HG02642 (cell line): ENCODE data around the gene CASQ2.

Experiments
- ATAC-seq: cut with Tn5 transposase; IDR thresholded peaks from one replicate; pipeline ENCODE4 v1.9.1; 2021; ENCODE audit warnings: mild to moderate bottlenecking; ENCODE audit not compliant: unreplicated experiment, poor library complexity

The CASQ2 gene

DNA sequence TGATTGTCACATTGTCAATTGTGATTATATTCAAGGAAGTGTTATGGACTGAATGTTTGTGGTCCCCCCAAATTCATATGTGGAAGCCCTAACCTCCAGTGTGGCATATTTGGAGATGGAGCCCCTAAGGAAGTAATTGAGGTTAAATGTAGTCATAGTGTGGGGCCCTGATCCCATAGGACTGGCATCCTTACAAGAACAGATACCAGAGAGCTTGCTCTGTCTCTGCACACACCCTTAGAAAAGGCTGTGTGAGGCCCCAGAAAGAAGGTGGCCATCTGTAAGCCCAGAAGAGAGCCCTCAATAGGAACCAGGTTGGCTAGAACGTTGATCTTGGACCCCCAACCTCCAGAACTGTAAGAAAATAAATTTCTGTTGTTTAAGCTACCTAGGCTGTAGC, 98.6 kb downstream of the CASQ2 start:
- no peak for ATAC-seq

DNA sequence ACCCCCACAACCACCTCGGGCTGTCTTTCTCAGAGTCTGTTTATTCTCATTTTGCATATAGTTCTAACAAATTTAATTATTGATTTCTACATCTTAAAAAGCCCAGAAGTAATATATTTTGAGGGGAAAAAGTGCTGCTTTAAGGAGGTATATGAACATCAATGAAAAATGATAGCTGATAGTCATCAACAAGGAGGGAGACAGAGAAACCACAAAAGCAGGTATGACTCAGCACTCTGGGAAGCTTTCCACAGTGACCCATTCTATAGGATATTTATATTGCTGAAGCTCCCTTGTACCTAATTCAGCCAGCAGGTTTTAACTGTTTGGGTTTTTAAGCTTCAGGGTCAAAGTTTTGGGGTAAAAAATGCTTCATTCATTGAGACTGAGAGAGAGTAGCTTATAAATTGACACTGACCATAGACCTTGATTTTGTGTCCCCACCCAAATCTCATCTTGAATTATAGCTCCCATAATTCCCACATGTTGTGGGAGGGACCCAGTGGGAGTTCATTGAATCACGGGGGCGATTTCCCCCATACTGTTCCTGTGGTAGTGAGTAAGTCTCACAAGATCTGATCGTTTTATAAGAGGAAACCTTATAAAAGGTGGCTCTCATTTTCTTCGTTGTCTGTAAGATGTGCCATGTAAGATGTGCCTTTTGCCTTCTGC, 99.4 kb downstream of the CASQ2 start:
- no peak for ATAC-seq

DNA sequence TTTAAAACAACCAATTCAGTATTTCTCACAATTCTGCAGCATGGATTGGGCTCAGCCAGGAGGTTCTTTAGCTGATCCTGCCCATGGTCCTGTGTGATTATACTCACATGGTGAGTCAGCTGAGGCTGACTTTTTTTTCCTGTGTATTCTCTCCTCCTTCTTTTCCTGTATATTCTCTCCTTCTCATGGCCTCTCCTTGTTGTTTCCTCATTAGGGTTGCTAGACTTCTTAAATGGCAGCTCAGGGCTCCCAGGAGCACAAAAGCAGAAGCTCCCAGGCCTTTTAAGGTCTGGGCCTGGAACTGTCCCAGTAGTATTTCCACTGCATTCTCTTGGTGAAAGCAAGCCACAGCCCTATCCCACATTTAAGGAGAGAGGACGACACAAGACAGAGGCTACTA, 99.9 kb downstream of the CASQ2 start:
- ATAC-seq, result no peak

DNA sequence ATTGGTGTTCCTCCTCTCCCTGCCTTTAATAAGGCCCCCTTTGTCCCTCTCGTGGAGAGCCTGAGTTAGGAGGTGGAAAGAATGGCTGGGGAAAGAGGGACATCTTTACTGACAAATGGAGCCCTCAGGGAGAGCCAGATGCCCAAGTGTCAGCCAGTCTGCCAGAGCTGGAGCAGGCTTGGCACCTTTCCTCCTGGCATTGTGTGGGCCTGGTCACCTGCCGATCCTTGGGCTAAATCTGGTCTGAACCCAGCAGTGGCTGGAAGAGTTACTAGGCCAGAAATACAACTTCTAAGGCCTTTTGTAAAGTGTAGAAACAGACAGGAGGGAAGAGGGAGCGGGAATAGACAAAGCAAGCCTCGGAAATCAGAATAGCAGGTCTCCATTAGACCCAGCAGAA, 101.8 kb downstream of the CASQ2 start:
- ATAC-seq, result no peak

DNA sequence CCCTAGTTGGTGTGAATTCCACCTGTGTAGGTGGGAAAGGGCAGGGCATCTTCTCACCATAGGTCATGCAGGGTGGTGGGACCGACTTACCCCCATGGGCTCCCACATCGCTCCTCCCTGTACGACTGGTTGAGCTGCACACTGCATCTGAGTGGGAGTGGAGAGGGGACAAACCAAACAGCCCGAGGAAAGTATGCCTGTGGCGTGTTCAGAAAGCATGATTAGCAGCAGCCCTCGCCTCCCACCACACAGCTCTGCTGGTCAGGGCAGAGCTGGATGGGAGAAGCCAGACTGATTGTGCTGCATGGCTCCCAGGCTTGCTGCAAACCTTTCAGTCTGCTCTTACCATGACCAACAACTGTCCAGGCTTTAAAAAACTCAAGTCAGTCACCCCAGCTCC, 102.3 kb downstream of the CASQ2 start:
- no peak for ATAC-seq

DNA sequence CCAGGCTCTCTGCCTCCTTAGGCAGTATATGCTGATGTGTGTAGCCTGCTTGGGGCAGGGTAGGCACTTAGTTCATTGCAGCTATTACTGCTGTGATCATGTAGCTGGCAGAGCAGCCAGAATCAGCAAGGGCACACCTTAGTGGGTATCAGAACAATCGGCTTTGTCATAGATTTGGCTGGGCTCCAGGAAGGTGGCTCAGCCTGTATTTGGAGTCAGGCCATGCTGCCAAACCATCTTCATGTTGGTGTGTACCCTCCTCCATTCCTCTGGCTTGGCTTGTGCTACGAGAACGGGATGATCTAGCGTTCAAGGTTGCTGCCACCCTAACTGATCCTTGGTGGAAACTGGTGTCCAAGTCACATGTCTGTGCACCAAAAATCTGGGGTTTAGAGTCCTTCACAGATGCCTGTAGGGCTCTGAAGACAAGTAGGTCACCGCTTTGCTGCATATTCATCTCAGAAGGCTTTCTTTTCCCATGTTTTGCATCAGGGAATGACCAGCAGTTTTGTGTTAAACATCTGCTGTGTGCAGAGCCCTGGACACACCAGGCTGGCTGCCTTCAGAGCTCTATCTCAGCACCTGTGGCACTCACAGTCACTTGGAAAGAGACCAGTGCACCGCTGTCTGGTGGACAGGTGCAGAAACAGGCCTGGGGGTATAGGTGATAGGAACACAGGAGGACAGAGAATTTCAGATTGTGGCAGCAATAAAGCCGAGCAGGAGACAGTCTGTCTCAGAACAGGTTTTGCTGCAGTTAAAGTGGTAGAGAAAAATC, 103.0 kb downstream of the CASQ2 start:
- ATAC-seq, result no peak

DNA sequence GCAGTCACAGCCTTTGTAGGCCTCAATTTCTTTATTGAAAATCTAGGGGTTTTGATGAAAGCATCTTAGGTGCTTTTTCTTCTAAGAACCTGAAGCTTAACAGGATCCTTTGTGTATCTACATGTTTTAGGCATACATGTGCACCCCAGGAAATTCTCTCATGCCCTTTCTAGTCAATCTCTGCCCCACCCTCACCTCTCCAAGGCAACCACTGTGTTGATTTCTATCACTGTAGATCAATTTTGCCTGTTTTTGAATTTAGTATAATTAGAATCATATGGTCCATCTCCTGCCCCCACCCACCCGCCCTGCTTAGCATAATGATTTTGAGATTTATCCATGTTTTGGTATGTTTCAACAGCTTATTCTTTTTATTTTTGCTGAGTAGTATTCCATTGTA, 107.4 kb downstream of the CASQ2 start:
- no peak for ATAC-seq

DNA sequence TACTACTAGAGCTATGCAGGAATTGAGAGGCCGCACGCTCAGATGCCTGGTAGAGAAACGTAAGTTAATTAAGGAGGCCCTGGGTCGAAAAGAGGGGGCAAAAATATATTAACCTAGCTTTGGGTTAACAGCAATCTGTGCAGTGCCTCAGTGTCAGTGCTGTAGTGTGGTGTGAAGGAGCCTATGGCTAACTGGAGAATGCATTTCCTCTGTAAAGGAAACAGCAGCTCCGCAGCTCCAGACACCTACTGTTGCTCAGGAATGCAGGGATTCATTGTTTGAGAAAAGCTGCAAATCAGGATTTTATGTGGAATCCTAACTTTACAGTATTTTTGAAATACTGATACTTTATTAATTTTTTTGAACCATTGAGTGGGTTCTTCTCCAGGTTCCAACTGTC, 108.4 kb downstream of the CASQ2 start:
- ATAC-seq, result no peak

DNA sequence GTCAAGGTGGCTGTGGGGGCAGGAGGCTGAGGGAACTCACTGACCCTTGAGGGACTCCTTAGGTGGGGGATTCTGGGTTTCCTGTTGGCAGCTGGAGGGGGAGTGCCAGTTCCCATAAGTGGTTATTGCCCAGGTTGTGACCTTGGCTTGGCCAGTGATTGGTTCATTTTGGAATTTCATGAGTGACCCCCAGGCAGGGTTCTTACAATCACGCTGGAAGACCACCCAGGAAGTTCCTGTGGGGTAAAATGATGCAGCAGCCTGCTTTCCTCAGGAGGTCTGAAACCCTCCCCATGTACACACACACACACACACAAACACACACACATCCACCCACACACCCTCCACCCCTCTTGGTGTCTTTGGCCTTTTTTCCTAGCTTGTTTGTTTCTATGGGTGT, 109.9 kb downstream of the CASQ2 start:
- ATAC-seq, result no peak

DNA sequence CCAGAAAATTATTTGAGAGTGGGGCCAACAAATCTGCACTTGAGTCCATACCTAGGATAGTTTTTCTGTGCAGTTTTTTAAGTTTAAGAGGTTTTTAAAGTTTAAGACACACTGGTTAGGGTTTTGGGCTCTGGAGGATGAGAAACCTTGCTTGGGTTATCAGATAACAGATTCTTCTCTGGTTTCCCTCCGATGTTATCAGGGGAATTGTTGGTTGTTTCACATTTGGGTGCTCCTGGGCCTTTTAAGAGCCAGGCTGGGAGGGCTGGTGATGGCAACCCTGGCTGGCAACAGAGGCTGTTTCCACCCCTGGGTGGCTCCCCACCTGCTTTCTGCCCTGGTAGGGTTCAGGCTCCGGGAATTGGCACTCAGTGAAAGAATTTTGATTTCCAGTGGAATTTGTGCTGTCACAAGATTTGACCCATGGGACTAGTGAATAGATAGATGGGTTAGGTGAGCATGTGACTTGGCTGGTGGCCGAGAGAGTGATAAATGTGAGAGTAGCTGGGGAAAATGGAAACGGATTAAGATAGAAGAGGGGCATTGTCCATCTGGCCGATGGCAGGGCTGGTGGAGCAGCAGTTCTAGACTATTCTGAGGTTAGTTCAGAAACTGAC, 111.9 kb downstream of the CASQ2 start:
- no peak for ATAC-seq

DNA sequence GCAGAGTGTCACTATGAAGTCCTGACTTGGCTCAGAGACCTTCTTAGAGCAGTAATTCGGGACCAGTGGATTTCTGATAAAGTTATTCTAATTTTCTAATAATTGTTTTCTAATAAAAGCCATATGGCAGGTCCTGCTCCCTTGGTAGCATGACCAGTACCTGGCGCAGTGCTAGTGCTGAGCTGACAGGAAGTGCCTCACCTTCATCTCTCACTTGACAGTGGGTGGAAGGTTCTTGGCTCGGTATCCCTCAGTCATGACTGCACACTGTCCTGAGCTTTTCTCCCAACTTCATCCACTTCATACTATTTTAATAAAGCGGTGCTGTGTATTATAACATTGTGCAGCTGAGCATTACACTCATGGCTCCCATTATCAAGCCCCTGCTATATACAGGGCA, 112.6 kb downstream of the CASQ2 start:
- no peak for ATAC-seq

DNA sequence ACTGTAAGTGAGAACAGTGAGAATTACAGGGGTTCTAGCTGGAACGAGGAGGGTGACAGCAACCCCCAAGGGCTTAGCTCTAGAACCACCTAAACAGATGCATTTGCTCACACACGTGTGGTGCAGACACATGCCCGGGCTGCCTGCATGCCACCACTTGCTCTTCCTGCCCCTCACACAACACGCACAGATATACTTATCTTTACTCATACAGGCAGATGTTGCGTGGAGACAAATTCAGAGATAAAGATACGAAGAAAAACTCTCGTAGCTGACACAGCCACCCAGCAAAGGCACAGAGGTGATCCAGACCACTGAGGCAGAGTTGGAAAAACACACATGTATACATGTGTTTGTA, 113.2 kb downstream of the CASQ2 start:
- ATAC-seq, result no peak

DNA sequence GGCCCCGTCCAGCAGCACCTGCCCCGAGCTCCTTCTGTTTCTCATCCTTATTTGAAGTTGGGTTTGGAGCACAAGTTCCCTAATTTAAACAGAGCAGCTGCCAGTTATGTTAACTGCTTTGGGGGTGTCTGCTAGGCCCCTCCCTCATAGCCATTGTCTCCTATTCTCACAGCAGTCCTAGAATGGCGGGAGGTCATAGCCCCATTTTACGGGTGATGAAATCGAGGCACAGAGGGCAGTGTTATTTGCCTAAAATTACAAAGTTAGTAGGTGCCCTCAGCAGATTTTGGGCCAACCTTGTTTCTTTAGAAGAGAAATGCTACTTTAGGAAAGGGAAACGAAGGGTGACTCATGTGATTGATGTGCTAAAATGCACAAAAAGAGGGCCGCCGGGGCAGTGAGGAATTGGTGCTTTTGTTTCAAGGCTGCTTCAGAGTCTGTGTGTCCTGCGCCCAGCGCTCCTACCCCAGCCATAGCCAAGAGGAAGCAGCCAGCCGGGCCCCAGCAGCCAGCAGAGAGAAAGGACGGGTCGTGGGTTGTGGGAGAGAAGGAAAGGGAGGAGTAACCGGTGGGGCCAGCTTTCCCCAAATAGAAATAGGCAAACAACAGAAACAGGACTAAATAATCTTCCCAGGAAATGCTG, 113.7 kb downstream of the CASQ2 start:
- ATAC-seq, result no peak

DNA sequence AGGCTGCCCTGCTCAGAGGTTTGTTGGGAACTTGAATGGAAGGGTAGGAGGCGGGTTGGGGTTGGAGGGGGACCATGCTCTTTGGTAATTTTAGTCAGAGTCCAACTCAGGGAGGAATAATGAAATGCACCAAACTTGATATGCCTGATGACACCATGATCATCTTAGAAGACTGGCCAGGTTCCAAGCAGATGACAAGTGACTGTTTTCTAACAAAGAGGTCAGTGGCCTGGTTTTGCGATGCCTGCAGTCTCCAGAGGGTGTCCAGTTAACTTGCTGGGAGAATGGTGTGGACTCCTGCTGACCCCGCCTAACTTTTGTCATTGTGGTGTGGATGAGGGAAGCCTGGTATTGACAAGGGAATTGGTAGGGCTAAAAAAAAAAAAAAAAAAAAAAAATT, 114.4 kb downstream of the CASQ2 start:
- ATAC-seq, result no peak

DNA sequence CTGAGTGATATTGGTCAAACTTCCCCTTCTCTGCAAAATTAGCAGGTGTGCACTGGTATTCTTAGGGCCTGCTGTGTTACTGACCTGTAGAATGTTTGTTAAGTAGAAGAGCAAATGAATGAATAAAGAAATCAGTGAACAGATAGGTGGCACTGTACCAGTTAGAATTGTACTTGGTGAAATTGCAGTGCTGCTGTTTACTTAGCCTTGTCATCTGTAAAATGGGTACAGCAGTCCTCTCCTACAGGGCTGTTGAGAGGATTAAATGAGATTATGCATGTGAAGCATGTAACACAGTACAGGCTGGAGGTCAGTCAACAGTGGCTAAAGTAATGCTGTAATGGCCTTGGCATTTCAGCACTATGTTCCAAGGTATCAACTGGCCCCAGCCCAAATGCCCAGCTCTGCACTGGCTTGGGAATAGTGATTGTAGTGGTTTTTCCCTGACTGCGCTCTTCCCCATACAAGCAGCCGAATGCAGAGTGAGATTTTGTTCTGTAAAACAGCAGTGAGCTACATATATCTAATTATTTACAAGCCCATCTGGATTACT, 116.2 kb downstream of the CASQ2 start:
- ATAC-seq, result no peak

DNA sequence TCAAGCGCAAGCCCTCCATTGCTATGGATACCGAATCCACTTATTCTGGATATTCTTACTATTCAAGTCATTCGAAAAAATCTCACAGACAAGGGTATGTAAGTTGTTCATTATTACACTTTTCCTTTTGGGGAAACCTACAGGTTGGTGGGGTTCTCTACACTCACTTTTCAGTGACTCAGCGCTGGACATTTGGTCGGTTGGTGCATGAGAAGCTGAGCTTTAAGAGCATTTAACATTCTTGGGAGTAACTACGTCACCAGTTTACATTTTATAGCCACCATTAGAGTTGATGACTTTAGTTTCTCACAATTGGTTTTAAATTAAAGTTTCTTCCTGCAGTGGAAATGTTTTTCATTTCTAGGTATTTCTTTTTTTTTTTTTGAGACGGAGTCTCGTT, 117.1 kb downstream of the CASQ2 start:
- ATAC-seq, result no peak

DNA sequence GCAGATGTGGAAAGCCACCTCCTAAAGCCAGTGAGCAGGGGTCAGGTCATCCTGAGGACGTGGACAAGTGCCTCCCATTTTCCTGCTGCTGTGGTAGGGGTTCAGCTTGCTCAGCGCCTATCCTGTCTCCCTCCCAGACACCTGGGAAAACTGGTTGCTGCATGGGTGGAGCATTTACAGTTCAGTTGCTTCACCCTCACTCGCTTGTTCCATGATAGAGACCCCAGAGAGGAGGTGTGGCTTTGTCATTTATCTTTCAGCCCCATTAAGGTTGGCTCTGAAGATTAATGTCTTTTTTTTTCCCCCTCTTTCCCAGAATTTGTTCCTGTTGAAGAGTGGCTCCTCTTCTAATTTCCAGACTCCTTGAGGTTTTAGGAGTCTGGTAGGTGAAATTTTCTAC, 117.6 kb downstream of the CASQ2 start:
- no peak for ATAC-seq
